Ishikawa (cell line): ENCODE measurements around the gene PLSCR3.

Experiments
- EP300 ChIP-seq: IDR thresholded peaks from 2 replicates; pipeline ENCODE4 v1.6.1; 2012; ENCODE audit warnings: borderline replicate concordance
- YY1 ChIP-seq: IDR thresholded peaks from 2 replicates; pipeline ENCODE4 v1.6.1; 2012; ENCODE audit warnings: low read depth

GRCh38 chr17:7406235-7406825 is 12.0 kb upstream of the PLSCR3 start:
- TF ChIP-seq YY1 (no peak), EP300 (no peak)
